HepG2 (cell line): ENCODE results near the gene CSTB. TPM values are rescaled to one million over a fixed set of nuclear protein-coding genes. Genes with fewer than 3 reads are reported as not detected.
A peak's percentile ranks its signal among the peaks of the same experiment; 100 is the strongest.

ENCODE experiments used
- FLYWCH1 ChIP-seq: sonication (generic); formaldehyde crosslinking; IDR thresholded peaks from 2 replicates; pipeline ENCODE4 v1.8.1; 2023; ENCODE audit warnings: mild to moderate bottlenecking, missing genetic modification reagents
- FOSL2 ChIP-seq: sonication (generic); formaldehyde crosslinking; IDR thresholded peaks from 2 replicates; pipeline ENCODE4 v1.4.0; 2020; ENCODE audit warnings: missing genetic modification reagents
- FOXK2 ChIP-seq: fragments of 450-650 bp; IDR thresholded peaks from 2 replicates; pipeline ENCODE4 v1.6.1; 2016
- MIXL1 ChIP-seq: IDR thresholded peaks from 2 replicates; pipeline ENCODE4 v1.6.1; 2016
- RBM39 ChIP-seq: fragments of 200-400 bp; formaldehyde crosslinking; IDR thresholded peaks from one replicate; pipeline ENCODE4 v1.6.1; 2018; ENCODE audit warnings: antibody characterized with exemption, mild to moderate bottlenecking, low read depth, low read length; ENCODE audit not compliant: poor library complexity, severe bottlenecking
- ZFP62 ChIP-seq: sonication (generic); formaldehyde crosslinking; IDR thresholded peaks from 2 replicates; pipeline ENCODE4 v1.4.0; 2020; ENCODE audit warnings: missing genetic modification reagents
- ZNF180 ChIP-seq: sonication (generic); formaldehyde crosslinking; IDR thresholded peaks from 2 replicates; pipeline ENCODE4 v1.4.0; 2020; ENCODE audit warnings: low read depth, missing genetic modification reagents, borderline replicate concordance
- ZNF501 ChIP-seq: sonication (generic); formaldehyde crosslinking; IDR thresholded peaks from 2 replicates; pipeline ENCODE4 v1.5.1; 2020; ENCODE audit warnings: mild to moderate bottlenecking, moderate library complexity, missing genetic modification reagents
- ZNF598 ChIP-seq: sonication (generic); formaldehyde crosslinking; IDR thresholded peaks from 2 replicates; pipeline ENCODE4 v1.5.1; 2020; ENCODE audit warnings: mild to moderate bottlenecking, missing genetic modification reagents, borderline replicate concordance
- polyA plus RNA-seq, 8 experiments: library from polyadenylated mRNA; depleted of rRNA in 3 of 8; stranded (reverse) in 7 of 8; unstranded in 1 of 8; fragments of >200 nt; fragmentation: Illumina TruSeq in 4 of 8; extraction: Trizol in 4 of 8; gene quantifications; 2 replicates each; pipeline versions ENCODE4 v1.2.1 to v1.2.3, GENCODE V29; 2011 to 2016; ENCODE audit warnings: low read depth in 4 of 8, missing spikeins in 1 of 8, mixed read lengths in 1 of 8; ENCODE audit not compliant: insufficient read depth in 1 of 8
- total RNA-seq, 5 experiments: library from RNA; depleted of rRNA; stranded (reverse); fragments of >200 nt; fragmentation: Illumina TruSeq; extraction: Trizol; gene quantifications; 2 replicates each; pipeline ENCODE4 v1.2.3, GENCODE V29; 2016; ENCODE audit warnings: low read depth in 1 of 5
- TF ChIP-seq, protein P1 (sequence below): sonication (generic); formaldehyde crosslinking; IDR thresholded peaks from one replicate; pipeline ENCODE4 v1.5.1; 2020; ENCODE audit warnings: mild to moderate bottlenecking, missing genetic modification reagents; ENCODE audit errors: not compliant biosample characterization
- TF ChIP-seq, protein P2 (sequence below): sonication (generic); formaldehyde crosslinking; IDR thresholded peaks from 2 replicates; pipeline ENCODE4 v1.4.0; 2020; ENCODE audit warnings: missing genetic modification reagents, borderline replicate concordance
- TF ChIP-seq, protein P3 (sequence below): sonication (generic); formaldehyde crosslinking; IDR thresholded peaks from 2 replicates; pipeline ENCODE4 v1.9.0; 2021; ENCODE audit warnings: missing genetic modification reagents, mild to moderate bottlenecking, borderline replicate concordance
- TF ChIP-seq, protein P4 (sequence below): sonication (generic); formaldehyde crosslinking; IDR thresholded peaks from 2 replicates; pipeline ENCODE4 v1.4.0; 2020; ENCODE audit warnings: missing genetic modification reagents

CSTB gene
- total and polyA plus RNA-seq, 2 of the 13 experiments (the other 11 are each of a cell fraction or from before 2014, with no cell fraction given): 11.7 to 94.1 TPM

DNA sequence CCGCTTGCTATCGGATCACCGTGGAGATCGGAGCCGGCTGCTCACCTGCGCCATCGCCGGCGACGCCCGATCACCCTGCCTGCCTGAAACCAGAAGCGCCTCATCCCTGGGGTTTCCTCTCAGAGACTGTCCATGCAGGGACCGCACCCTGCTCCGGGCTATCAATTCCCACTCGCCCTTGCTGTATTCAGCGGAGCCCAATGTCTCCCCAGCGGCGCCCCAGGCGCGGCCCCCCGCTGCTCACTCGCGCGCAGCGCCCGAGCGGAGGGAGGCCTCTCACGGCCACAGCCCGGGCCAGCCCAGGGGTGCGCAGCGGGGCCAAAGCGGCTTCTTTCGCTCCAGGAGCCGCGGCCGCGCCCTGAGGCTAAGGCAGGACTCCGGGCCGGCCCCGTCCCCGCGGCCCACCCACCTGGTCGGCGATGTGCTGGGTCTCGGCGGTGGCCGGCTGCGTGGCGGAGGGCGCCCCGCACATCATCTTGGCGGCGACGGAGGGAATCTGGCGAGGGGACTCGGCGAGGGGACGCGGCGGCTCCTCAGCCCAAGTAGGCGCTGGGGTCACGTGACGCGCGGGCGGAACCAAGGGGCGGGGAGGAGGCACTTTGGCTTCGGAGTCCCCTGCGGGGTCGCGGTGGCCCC is at the start of gene CSTB (continued):
- TF ChIP-seq, protein P1, sequence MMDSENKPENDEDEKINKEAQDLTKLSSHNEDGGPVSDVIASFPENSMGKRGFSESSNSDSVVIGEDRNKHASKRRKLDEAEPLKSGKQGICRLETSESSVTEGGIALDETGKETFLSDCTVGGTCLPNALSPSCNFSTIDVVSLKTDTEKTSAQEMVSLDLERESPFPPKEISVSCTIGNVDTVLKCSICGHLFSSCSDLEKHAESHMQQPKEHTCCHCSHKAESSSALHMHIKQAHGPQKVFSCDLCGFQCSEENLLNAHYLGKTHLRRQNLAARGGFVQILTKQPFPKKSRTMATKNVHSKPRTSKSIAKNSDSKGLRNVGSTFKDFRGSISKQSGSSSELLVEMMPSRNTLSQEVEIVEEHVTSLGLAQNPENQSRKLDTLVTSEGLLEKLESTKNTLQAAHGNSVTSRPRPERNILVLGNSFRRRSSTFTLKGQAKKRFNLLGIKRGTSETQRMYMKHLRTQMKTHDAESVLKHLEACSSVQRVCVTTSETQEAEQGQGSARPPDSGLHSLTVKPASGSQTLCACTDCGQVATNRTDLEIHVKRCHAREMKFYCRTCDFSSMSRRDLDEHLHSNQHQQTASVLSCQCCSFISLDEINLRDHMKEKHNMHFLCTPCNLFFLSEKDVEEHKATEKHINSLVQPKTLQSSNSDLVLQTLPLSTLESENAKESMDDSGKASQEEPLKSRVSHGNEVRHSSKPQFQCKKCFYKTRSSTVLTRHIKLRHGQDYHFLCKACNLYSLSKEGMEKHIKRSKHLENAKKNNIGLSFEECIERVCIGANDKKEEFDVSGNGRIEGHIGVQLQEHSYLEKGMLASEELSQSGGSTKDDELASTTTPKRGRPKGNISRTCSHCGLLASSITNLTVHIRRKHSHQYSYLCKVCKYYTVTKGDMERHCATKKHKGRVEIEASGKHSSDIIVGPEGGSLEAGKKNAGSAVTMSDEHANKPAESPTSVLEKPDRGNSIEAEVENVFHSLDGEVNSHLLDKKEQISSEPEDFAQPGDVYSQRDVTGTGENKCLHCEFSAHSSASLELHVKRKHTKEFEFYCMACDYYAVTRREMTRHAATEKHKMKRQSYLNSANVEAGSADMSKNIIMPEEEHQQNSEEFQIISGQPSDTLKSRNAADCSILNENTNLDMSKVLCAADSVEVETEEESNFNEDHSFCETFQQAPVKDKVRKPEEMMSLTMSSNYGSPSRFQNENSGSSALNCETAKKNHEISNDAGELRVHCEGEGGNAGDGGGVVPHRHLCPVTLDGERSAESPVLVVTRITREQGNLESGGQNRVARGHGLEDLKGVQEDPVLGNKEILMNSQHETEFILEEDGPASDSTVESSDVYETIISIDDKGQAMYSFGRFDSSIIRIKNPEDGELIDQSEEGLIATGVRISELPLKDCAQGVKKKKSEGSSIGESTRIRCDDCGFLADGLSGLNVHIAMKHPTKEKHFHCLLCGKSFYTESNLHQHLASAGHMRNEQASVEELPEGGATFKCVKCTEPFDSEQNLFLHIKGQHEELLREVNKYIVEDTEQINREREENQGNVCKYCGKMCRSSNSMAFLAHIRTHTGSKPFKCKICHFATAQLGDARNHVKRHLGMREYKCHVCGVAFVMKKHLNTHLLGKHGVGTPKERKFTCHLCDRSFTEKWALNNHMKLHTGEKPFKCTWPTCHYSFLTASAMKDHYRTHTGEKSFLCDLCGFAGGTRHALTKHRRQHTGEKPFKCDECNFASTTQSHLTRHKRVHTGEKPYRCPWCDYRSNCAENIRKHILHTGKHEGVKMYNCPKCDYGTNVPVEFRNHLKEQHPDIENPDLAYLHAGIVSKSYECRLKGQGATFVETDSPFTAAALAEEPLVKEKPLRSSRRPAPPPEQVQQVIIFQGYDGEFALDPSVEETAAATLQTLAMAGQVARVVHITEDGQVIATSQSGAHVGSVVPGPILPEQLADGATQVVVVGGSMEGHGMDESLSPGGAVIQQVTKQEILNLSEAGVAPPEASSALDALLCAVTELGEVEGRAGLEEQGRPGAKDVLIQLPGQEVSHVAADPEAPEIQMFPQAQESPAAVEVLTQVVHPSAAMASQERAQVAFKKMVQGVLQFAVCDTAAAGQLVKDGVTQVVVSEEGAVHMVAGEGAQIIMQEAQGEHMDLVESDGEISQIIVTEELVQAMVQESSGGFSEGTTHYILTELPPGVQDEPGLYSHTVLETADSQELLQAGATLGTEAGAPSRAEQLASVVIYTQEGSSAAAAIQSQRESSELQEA: peak; percentile 29
- TF ChIP-seq MIXL1 (no peak), RBM39 (no peak), ZFP62 (CRISPR knock-in tag) (no peak), FOXK2 (no peak), FOSL2 (CRISPR knock-in tag) (0 out of 2 replicates have a peak, but pooled peaks have one; percentile 5), ZNF180 (CRISPR knock-in tag) (no peak), FLYWCH1 (CRISPR knock-in tag) (no peak), ZNF598 (CRISPR knock-in tag) (no peak), ZNF501 (CRISPR knock-in tag) (peak; percentile 46; the same call in 1 of the 2 replicates)
- TF ChIP-seq, protein P2, sequence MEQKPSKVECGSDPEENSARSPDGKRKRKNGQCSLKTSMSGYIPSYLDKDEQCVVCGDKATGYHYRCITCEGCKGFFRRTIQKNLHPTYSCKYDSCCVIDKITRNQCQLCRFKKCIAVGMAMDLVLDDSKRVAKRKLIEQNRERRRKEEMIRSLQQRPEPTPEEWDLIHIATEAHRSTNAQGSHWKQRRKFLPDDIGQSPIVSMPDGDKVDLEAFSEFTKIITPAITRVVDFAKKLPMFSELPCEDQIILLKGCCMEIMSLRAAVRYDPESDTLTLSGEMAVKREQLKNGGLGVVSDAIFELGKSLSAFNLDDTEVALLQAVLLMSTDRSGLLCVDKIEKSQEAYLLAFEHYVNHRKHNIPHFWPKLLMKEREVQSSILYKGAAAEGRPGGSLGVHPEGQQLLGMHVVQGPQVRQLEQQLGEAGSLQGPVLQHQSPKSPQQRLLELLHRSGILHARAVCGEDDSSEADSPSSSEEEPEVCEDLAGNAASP (CRISPR knock-in tag): no peak
- TF ChIP-seq, protein P3, sequence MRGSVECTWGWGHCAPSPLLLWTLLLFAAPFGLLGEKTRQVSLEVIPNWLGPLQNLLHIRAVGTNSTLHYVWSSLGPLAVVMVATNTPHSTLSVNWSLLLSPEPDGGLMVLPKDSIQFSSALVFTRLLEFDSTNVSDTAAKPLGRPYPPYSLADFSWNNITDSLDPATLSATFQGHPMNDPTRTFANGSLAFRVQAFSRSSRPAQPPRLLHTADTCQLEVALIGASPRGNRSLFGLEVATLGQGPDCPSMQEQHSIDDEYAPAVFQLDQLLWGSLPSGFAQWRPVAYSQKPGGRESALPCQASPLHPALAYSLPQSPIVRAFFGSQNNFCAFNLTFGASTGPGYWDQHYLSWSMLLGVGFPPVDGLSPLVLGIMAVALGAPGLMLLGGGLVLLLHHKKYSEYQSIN (CRISPR knock-in tag): no peak
- TF ChIP-seq, protein P4, sequence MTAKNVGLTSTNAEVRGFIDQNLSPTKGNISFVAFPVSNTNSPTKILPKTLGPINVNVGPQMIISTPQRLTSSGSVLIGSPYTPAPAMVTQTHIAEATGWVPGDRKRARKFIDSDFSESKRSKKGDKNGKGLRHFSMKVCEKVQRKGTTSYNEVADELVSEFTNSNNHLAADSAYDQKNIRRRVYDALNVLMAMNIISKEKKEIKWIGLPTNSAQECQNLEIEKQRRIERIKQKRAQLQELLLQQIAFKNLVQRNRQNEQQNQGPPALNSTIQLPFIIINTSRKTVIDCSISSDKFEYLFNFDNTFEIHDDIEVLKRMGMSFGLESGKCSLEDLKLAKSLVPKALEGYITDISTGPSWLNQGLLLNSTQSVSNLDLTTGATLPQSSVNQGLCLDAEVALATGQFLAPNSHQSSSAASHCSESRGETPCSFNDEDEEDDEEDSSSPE (CRISPR knock-in tag): peak; percentile 47
